OCI-LY1 (cell line): Measurements from ENCODE around the gene ZBTB46.

Experiments
- H2AFZ ChIP-seq: fragments of 200-600 bp; sonication (generic), shearing (Covaris generic); 2 replicates; pipeline ENCODE4 v1.6.0; 2014; ENCODE audit warnings: antibody characterized with exemption, mild to moderate bottlenecking, low read length
- H3F3A ChIP-seq: fragments of 200-600 bp; sonication (generic), shearing (Covaris generic); 2 replicates; pipeline ENCODE4 v1.6.0; 2014; ENCODE audit warnings: mild to moderate bottlenecking, antibody characterized with exemption, low read length, moderate library complexity; ENCODE audit not compliant: insufficient read depth
- H3K27ac ChIP-seq: fragments of 200-600 bp; sonication (generic); 2 replicates; pipeline ENCODE4 v1.5.1; 2014; ENCODE audit warnings: low read length, mixed run types, mild to moderate bottlenecking, low read depth; ENCODE audit not compliant: poor library complexity, severe bottlenecking
- H3K27me3 ChIP-seq: fragments of 200-600 bp; sonication (generic); 2 replicates; pipeline ENCODE4 v1.6.0; 2014; ENCODE audit warnings: antibody characterized with exemption, mild to moderate bottlenecking, low read length, moderate library complexity; ENCODE audit not compliant: insufficient read depth
- H3K36me3 ChIP-seq: fragments of 200-600 bp; sonication (generic); 2 replicates; pipeline ENCODE4 v1.6.1; 2014; ENCODE audit warnings: mild to moderate bottlenecking, antibody characterized with exemption, low read length, moderate library complexity, mixed read lengths; ENCODE audit not compliant: insufficient read depth
- H3K4me1 ChIP-seq: fragments of 200-600 bp; sonication (generic); 2 replicates; pipeline ENCODE4 v1.5.1; 2014; ENCODE audit warnings: mild to moderate bottlenecking, low read length, moderate library complexity; ENCODE audit not compliant: insufficient read depth, severe bottlenecking
- H3K4me2 ChIP-seq: fragments of 200-600 bp; sonication (generic), shearing (Covaris generic); 2 replicates; pipeline ENCODE4 v1.6.1; 2014; ENCODE audit warnings: low read length
- H3K4me3 ChIP-seq: fragments of 200-600 bp; sonication (generic); 2 replicates; pipeline ENCODE4 v1.5.1; 2014; ENCODE audit warnings: low read length, low read depth, mild to moderate bottlenecking, mixed read lengths; ENCODE audit not compliant: poor library complexity, severe bottlenecking
- H3K79me2 ChIP-seq: fragments of 200-600 bp; shearing (Covaris generic); 2 replicates; pipeline ENCODE4 v1.6.1; 2016; ENCODE audit warnings: mixed run types, low read length, mixed read lengths; ENCODE audit not compliant: insufficient read depth
- H3K9ac ChIP-seq: fragments of 200-600 bp; sonication (generic), shearing (Covaris generic); 2 replicates; pipeline ENCODE4 v1.6.1; 2014; ENCODE audit warnings: mild to moderate bottlenecking, low read length, mixed read lengths
- H3K9me2 ChIP-seq: fragments of 200-600 bp; sonication (generic), shearing (Covaris generic); 2 replicates; pipeline ENCODE4 v1.6.1; 2014; ENCODE audit warnings: low read depth, mild to moderate bottlenecking, low read length, mixed read lengths
- H3K9me3 ChIP-seq: fragments of 200-600 bp; shearing (Covaris generic); 2 replicates; pipeline ENCODE4 v1.6.1; 2014; ENCODE audit warnings: low read length, mixed read lengths
- H4K20me1 ChIP-seq: fragments of 200-600 bp; sonication (generic), shearing (Covaris generic); 2 replicates; pipeline ENCODE4 v1.6.0; 2016; ENCODE audit warnings: mild to moderate bottlenecking, low read length; ENCODE audit not compliant: insufficient read depth
- EZH2 ChIP-seq: fragments of 200-600 bp; sonication (generic), shearing (Covaris generic); IDR thresholded peaks from 2 replicates; pipeline ENCODE4 v1.8.0; 2017; ENCODE audit warnings: borderline replicate concordance, mixed run types, mild to moderate bottlenecking, antibody characterized with exemption, low read length, moderate library complexity, mixed read lengths
- TF ChIP-seq, protein P1 (sequence below): fragments of 200-600 bp; sonication (generic), shearing (Covaris generic); IDR thresholded peaks from 2 replicates; pipeline ENCODE4 v1.5.1; 2017; ENCODE audit warnings: mild to moderate bottlenecking, antibody characterized with exemption, low read length, moderate library complexity, mixed read lengths

The ZBTB46 gene

DNA sequence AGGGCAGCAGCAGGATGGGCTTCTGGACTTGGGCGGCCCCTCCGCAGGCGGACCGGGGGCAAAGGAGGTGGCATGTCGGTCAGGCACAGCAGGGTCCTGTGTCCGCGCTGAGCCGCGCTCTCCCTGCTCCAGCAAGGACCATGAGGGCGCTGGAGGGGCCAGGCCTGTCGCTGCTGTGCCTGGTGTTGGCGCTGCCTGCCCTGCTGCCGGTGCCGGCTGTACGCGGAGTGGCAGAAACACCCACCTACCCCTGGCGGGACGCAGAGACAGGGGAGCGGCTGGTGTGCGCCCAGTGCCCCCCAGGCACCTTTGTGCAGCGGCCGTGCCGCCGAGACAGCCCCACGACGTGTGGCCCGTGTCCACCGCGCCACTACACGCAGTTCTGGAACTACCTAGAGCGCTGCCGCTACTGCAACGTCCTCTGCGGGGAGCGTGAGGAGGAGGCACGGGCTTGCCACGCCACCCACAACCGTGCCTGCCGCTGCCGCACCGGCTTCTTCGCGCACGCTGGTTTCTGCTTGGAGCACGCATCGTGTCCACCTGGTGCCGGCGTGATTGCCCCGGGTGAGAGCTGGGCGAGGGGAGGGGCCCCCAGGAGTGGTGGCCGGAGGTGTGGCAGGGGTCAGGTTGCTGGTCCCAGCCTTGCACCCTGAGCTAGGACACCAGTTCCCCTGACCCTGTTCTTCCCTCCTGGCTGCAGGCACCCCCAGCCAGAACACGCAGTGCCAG, 134.3 kb downstream of the ZBTB46 start, which contains the start of gene TNFRSF6B:
TSS of gene TNFRSF6B (plus strand) at position 25 of the 729 bp plus-strand sequence. CDS start at position 141, 116 bp downstream.
- Histone ChIP-seq H3K36me3 (no peaks in the 10 kb centered on the region; the same call in 1 of the 2 replicates), H3K9me3 (no peaks in the 10 kb centered on the region), H3K9me2 (no peaks in the 10 kb centered on the region), H3K4me3 (no peak within 1 kb of the TSS), H3K27me3 (no peaks in the 10 kb centered on the region), H3K4me1 (no peaks in the 10 kb centered on the region), H3K27ac (no peak within 1 kb of the TSS), H3K79me2 (no peaks in the 10 kb centered on the region), H3F3A (no peaks in the 10 kb centered on the region), H3K4me2 (no peak within 1 kb of the TSS), H4K20me1 (no peaks in the 10 kb centered on the region), H3K9ac (no peak within 1 kb of the TSS), H2AFZ (no peak within 1 kb of the TSS)
- TF ChIP-seq EZH2: no peak
- TF ChIP-seq, protein P1, sequence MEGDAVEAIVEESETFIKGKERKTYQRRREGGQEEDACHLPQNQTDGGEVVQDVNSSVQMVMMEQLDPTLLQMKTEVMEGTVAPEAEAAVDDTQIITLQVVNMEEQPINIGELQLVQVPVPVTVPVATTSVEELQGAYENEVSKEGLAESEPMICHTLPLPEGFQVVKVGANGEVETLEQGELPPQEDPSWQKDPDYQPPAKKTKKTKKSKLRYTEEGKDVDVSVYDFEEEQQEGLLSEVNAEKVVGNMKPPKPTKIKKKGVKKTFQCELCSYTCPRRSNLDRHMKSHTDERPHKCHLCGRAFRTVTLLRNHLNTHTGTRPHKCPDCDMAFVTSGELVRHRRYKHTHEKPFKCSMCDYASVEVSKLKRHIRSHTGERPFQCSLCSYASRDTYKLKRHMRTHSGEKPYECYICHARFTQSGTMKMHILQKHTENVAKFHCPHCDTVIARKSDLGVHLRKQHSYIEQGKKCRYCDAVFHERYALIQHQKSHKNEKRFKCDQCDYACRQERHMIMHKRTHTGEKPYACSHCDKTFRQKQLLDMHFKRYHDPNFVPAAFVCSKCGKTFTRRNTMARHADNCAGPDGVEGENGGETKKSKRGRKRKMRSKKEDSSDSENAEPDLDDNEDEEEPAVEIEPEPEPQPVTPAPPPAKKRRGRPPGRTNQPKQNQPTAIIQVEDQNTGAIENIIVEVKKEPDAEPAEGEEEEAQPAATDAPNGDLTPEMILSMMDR: no peak

DNA sequence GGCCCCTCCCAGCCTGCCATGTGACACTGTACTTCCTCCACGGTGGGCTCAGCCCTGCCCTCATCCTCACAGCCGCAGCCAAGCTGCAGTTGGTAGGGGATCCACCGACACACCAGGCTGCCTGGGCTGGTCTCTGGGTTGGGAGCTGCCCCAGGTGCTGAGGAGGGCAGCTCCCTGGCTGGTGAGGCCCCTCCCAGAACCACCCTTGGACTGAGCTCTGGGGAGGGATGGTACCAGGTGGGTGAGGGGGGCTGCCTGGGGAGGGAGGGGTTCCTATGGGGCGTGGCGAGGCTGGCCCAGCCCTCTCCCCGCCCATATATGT, 134.8 kb downstream of the ZBTB46 start:
- TF ChIP-seq, protein P1: no peak
- no peak for TF ChIP-seq EZH2
- Histone ChIP-seq H3K9me2 (no peaks in the 10 kb centered on the region), H3K4me2 (no peak overlapping the region), H3K9me3 (no peaks in the 10 kb centered on the region), H4K20me1 (no peaks in the 10 kb centered on the region), H3K27me3 (no peaks in the 10 kb centered on the region), H3K36me3 (no peaks in the 10 kb centered on the region; the same call in 1 of the 2 replicates), H3K4me3 (no peak overlapping the region), H3K4me1 (no peaks in the 10 kb centered on the region), H3K79me2 (no peaks in the 10 kb centered on the region), H3F3A (no peaks in the 10 kb centered on the region), H3K27ac (no peak overlapping the region), H3K9ac (no peak overlapping the region), H2AFZ (no peak overlapping the region)

DNA sequence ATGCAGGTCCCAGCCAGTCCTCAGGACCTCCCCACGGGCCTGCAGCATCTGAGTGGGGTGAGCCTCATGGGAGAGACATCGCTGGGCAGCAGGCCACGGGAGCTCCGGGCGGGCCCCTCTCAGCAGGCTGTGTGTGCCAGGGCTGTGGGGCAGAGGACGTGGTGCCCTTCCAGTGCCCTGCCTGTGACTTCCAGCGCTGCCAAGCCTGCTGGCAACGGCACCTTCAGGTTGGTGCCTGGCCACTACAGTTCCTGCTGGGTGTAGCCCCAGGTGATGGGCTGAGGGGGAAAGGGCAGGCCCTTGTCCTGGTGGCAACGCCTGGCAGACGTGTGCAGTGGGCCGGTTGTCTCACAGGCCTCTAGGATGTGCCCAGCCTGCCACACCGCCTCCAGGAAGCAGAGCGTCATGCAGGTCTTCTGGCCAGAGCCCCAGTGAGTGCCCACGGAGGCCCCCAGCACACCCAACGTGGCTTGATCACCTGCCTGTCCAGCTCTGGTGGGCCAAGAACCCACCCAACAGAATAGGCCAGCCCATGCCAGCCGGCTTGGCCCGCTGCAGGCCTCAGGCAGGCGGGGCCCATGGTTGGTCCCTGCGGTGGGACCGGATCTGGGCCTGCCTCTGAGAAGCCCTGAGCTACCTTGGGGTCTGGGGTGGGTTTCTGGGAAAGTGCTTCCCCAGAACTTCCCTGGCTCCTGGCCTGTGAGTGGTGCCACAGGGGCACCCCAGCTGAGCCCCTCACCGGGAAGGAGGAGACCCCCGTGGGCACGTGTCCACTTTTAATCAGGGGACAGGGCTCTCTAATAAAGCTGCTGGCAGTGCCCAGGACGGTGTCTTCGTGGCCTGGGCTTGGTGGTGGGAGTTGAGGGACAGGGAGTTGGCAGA, 135.4 kb downstream of the ZBTB46 start:
- H3K9ac ChIP-seq: no peak overlapping the region
- H3K36me3 ChIP-seq: no peaks in the 10 kb centered on the region; the same call in 1 of the 2 replicates
- H3K27ac ChIP-seq: no peak overlapping the region
- H3K9me2 ChIP-seq: no peaks in the 10 kb centered on the region
- no peak overlapping the region for H3K4me3 ChIP-seq
- no peak overlapping the region for H2AFZ ChIP-seq
- TF ChIP-seq, protein P1: no peak
- TF ChIP-seq EZH2: no peak
- H3F3A ChIP-seq: no peaks in the 10 kb centered on the region
- H3K27me3 ChIP-seq: no peaks in the 10 kb centered on the region
- H3K4me2 ChIP-seq: no peak overlapping the region
- no peaks in the 10 kb centered on the region for H3K9me3 ChIP-seq
- no peaks in the 10 kb centered on the region for H3K79me2 ChIP-seq
- H4K20me1 ChIP-seq: no peaks in the 10 kb centered on the region
- H3K4me1 ChIP-seq: no peaks in the 10 kb centered on the region
